H4 (cell line): ENCODE measurements around the gene MBNL2. TPM values are rescaled to one million over a fixed set of nuclear protein-coding genes. Genes with fewer than 3 reads are reported as not detected.

Experiments used
- DNase-seq: peaks from one replicate; pipeline ENCODE4 v3.0.0-alpha.2; 2015; ENCODE audit warnings: low spot score
- total RNA-seq: library from RNA; depleted of rRNA; stranded (reverse); fragments of >200 nt; shearing (Covaris generic); gene quantifications from 2 replicates; pipeline ENCODE4 v1.2.3, GENCODE V29; 2014

MBNL2 gene
- total RNA-seq, 1 experiment from 2014 or later: 28.0 TPM

- DNase-seq: peak; percentile 10
These were observed 10.8 kb upstream of the MBNL2 start for GRCh38 chr13:97211300-97211699.

GRCh38 chr13:97212004-97212403 lies 10.1 kb upstream of the MBNL2 start:
- DNase-seq: no peak

GRCh38 chr13:97212601-97213040 lies 9.5 kb upstream of the MBNL2 start:
- no peak for DNase-seq

- DNase-seq: no peak
These were observed 7.2 kb upstream of the MBNL2 start for GRCh38 chr13:97214921-97215320.

- DNase-seq: no peak
These were observed 6.8 kb upstream of the MBNL2 start for GRCh38 chr13:97215325-97215724.

GRCh38 chr13:97219226-97219625 lies 2.9 kb upstream of the MBNL2 start:
- DNase-seq: no peak

GRCh38 chr13:97220151-97220900 lies 1.8 kb upstream of the MBNL2 start:
- DNase-seq: no peak

GRCh38 chr13:97221046-97221445 lies 1.1 kb upstream of the MBNL2 start:
- DNase-seq: no peak

- no peak for DNase-seq
These were observed 667 bp upstream of the MBNL2 start for GRCh38 chr13:97221466-97221865.

- no peak for DNase-seq
These were observed 1.0 kb downstream of the MBNL2 start for GRCh38 chr13:97223037-97223710.

- peak; percentile 56 for DNase-seq
These were observed 1.8 kb downstream of the MBNL2 start for GRCh38 chr13:97223711-97224541.

- DNase-seq: no peak
These were observed 2.6 kb downstream of the MBNL2 start for GRCh38 chr13:97224544-97225300.

GRCh38 chr13:97225533-97225932 lies 3.4 kb downstream of the MBNL2 start:
- DNase-seq: no peak

- DNase-seq: no peak
These were observed 3.9 kb downstream of the MBNL2 start for GRCh38 chr13:97226013-97226412.

GRCh38 chr13:97226788-97227627 lies 4.9 kb downstream of the MBNL2 start:
- peak; percentile 56 for DNase-seq

- no peak for DNase-seq
These were observed 6.9 kb downstream of the MBNL2 start for GRCh38 chr13:97228850-97229521.

GRCh38 chr13:97229699-97230098 lies 7.6 kb downstream of the MBNL2 start:
- DNase-seq: no peak

- DNase-seq: no peak
These were observed 9.1 kb downstream of the MBNL2 start for GRCh38 chr13:97231118-97231828.

- DNase-seq: no peak
These were observed 9.7 kb downstream of the MBNL2 start for GRCh38 chr13:97231829-97232196.

- no peak for DNase-seq
These were observed 11.4 kb downstream of the MBNL2 start for GRCh38 chr13:97233499-97233898.
